K562 (cell line): ENCODE data around the gene CBX4. TPM values are rescaled to one million over a fixed set of nuclear protein-coding genes. Genes with fewer than 3 reads are reported as not detected.

Source experiments
- ATF4 ChIP-seq: fragments of 450-650 bp; formaldehyde crosslinking; IDR thresholded peaks from 2 replicates; pipeline ENCODE4 v1.4.0; 2022; ENCODE audit warnings: mild to moderate bottlenecking, moderate library complexity
- HDAC8 ChIP-seq: fragments of 450-650 bp; IDR thresholded peaks from 2 replicates; pipeline ENCODE4 v1.6.1; 2016; ENCODE audit warnings: mild to moderate bottlenecking, missing genetic modification characterization, moderate library complexity, missing compliant biosample characterization
- JUND ChIP-seq, 2 experiments: IDR thresholded peaks; 2 replicates in 1 of 2; 3 replicates in 1 of 2; pipeline ENCODE4 v1.6.1; 2011; ENCODE audit warnings: borderline replicate concordance in 2 of 2, low read depth in 2 of 2, low read length in 2 of 2, improper control_type of control experiment in 1 of 2, missing biosample characterization in 1 of 2, missing genetic modification characterization in 1 of 2, missing genetic modification reagents in 1 of 2
- KAT2B ChIP-seq: IDR thresholded peaks from one replicate; pipeline ENCODE4 v1.6.1; 2012; ENCODE audit warnings: low read depth, mild to moderate bottlenecking, control low read depth, inconsistent platforms, low read length, moderate library complexity
- MAZ ChIP-seq, 2 experiments: fragments of 450-650 bp in 1 of 2; sonication (generic) in 1 of 2; formaldehyde crosslinking; IDR thresholded peaks in 1 of 2; conservative IDR thresholded peaks in 1 of 2; 2 replicates each; pipeline versions ENCODE4 v1.4.0 to v1.5.0; 2020; ENCODE audit warnings: mild to moderate bottlenecking in 1 of 2, missing genetic modification reagents in 1 of 2
- MBD2 ChIP-seq: sonication (generic); IDR thresholded peaks from 2 replicates; pipeline ENCODE4 v1.6.1; 2016; ENCODE audit warnings: low read depth, borderline replicate concordance
- MLLT1 ChIP-seq, 2 experiments: fragments of 450-650 bp; IDR thresholded peaks; 2 replicates each; pipeline ENCODE4 v1.6.1; 2016
- MYNN ChIP-seq, 2 experiments: sonication (generic); formaldehyde crosslinking in 1 of 2; IDR thresholded peaks; 2 replicates each; pipeline versions ENCODE4 v1.5.0 to v1.6.1; 2016 to 2020; ENCODE audit warnings: antibody characterized with exemption in 1 of 2, missing genetic modification reagents in 1 of 2
- NCOR1 ChIP-seq: fragments of 450-650 bp; IDR thresholded peaks from 2 replicates; pipeline ENCODE4 v1.6.1; 2016; ENCODE audit warnings: mild to moderate bottlenecking, moderate library complexity
- NR2C2 ChIP-seq, 2 experiments: fragments of 200-800 bp in 1 of 2; sonication (Bioruptor generic) in 1 of 2; sonication (generic) in 1 of 2; formaldehyde crosslinking in 1 of 2; IDR thresholded peaks; 2 replicates each; pipeline versions ENCODE4 v1.6.1 to v1.8.0; 2016 to 2022; ENCODE audit warnings: mild to moderate bottlenecking in 1 of 2, missing compliant biosample characterization in 1 of 2, missing genetic modification characterization in 1 of 2, missing genetic modification reagents in 1 of 2
- PHF20 ChIP-seq: fragments of 450-650 bp; IDR thresholded peaks from 2 replicates; pipeline ENCODE4 v1.6.1; 2018; ENCODE audit not compliant: partially characterized antibody
- RAD51 ChIP-seq: fragments of 450-650 bp; IDR thresholded peaks from 2 replicates; pipeline ENCODE4 v1.7.1; 2016; ENCODE audit warnings: low read depth, mild to moderate bottlenecking, borderline replicate concordance
- SRSF7 ChIP-seq: fragments of 200-400 bp; formaldehyde crosslinking; optimal IDR thresholded peaks from 2 replicates; pipeline ENCODE3; 2017; ENCODE audit warnings: mild to moderate bottlenecking, low read depth, low read length
- ZNF134 ChIP-seq: fragments of 250-450 bp; sonication (Bioruptor Pico); conservative IDR thresholded peaks from 2 replicates; pipeline ENCODE4 v1.4.0; 2020
- ZNF277 ChIP-seq: fragments of 250-450 bp; sonication (Bioruptor Pico); IDR thresholded peaks from 2 replicates; pipeline ENCODE4 v1.8.0; 2022; ENCODE audit warnings: inconsistent platforms, mild to moderate bottlenecking, moderate library complexity, borderline replicate concordance
- ZNF395 ChIP-seq: fragments of 200-800 bp; sonication (Bioruptor generic); IDR thresholded peaks from 2 replicates; pipeline ENCODE4 v1.6.1; 2017; ENCODE audit warnings: missing genetic modification characterization, missing compliant biosample characterization
- ZNF551 ChIP-seq: fragments of 250-450 bp; sonication (Bioruptor Pico); IDR thresholded peaks from 2 replicates; pipeline ENCODE4 v1.5.0; 2021; ENCODE audit warnings: mild to moderate bottlenecking, moderate library complexity
- ZNF583 ChIP-seq: fragments of 250-450 bp; sonication (Bioruptor Pico); IDR thresholded peaks from 2 replicates; pipeline ENCODE4 v1.4.0; 2020
- ZNF696 ChIP-seq: fragments of 250-450 bp; sonication (Bioruptor Pico); conservative IDR thresholded peaks from 2 replicates; pipeline ENCODE4 v1.4.0; 2020; ENCODE audit warnings: mild to moderate bottlenecking, moderate library complexity
- ZNF707 ChIP-seq: fragments of 250-450 bp; sonication (Bioruptor Pico); conservative IDR thresholded peaks from 2 replicates; pipeline ENCODE4 v1.8.0; 2022; ENCODE audit warnings: inconsistent platforms, mild to moderate bottlenecking, moderate library complexity
- ZNF830 ChIP-seq: fragments of 250-450 bp; sonication (Bioruptor Pico); IDR thresholded peaks from 2 replicates; pipeline ENCODE4 v1.5.0; 2021; ENCODE audit warnings: mild to moderate bottlenecking
- polyA plus RNA-seq, 8 experiments: library from polyadenylated mRNA; depleted of rRNA in 4 of 8; stranded (reverse) in 5 of 8; unstranded in 3 of 8; fragments of >200 nt; fragmentation: Nextera tagmentation in 2 of 8; fragmentation: Illumina TruSeq in 1 of 8; extraction: Ambion mirVana in 2 of 8; extraction: Trizol in 1 of 8; gene quantifications; 2 replicates each; pipeline versions ENCODE4 v1.2.1 to v1.2.3, GENCODE V29; 2011 to 2014; ENCODE audit warnings: inconsistent platforms in 1 of 8, missing spikeins in 1 of 8
- total RNA-seq, 7 experiments: library from RNA; depleted of rRNA in 6 of 7; stranded (reverse); fragments of >200 nt in 6 of 7; fragmentation: Illumina TruSeq in 2 of 7; extraction: Trizol in 2 of 7; gene quantifications; 2 replicates each; pipeline versions ENCODE4 v1.2.1 to v1.2.3, GENCODE V29; 2011 to 2021; ENCODE audit warnings: low replicate concordance in 1 of 7

The CBX4 gene
- total and polyA plus RNA-seq, 9 of the 15 experiments (the other 6 are each of a cell fraction or from before 2014, with no cell fraction given) = 0.98 to 50.5 (median 10.0) TPM

GRCh38 chr17:79839356-79840268, at the start of gene CBX4 (continued):
- TF ChIP-seq ATF4 (peak; percentile 100), KAT2B (no peak), MBD2 (peak; percentile 16; the same call in 1 of the 2 replicates), ZNF583 (CRISPR knock-in tag) (peak; percentile 68; the same call in 1 of the 2 replicates), MAZ (CRISPR knock-in tag; conservative IDR thresholded peaks at IDR 0.05 in 1 of 2, IDR thresholded peaks at IDR 0.05 in 1 of 2) (peak; percentile 99), ZNF395 (CRISPR knock-in tag) (peak; percentile 68; the same call in 1 of the 2 replicates), ZNF551 (no peak), NCOR1 (peak; percentile 56; the same call in 1 of the 2 replicates), MYNN (IDR thresholded peaks at IDR 0.05) (no peak), MYNN (CRISPR knock-in tag; IDR thresholded peaks at IDR 0.05) (no peak), HDAC8 (tag) (peak; percentile 79), JUND (IDR thresholded peaks at IDR 0.05; ENCODE audit: borderline replicate concordance, low read depth, low read length) (peak; percentile 92), JUND (tag; IDR thresholded peaks at IDR 0.05; ENCODE audit: borderline replicate concordance, low read depth, low read length) (peak; percentile 80; the same call in 2 of the 3 replicates), ZNF696 (no peak), ZNF277 (CRISPR knock-in tag) (no peak), ZNF830 (CRISPR knock-in tag) (peak; percentile 94), SRSF7 (no peak), NR2C2 (CRISPR knock-in tag; IDR thresholded peaks at IDR 0.05) (peak; percentile 56; the same call in 1 of the 2 replicates), NR2C2 (tag; IDR thresholded peaks at IDR 0.05) (peak; percentile 81), PHF20 (peak; percentile 76), MLLT1 (IDR thresholded peaks at IDR 0.05) (no peak), ZNF707 (CRISPR knock-in tag) (no peak), RAD51 (no peak), ZNF134 (no peak; the same call in 1 of the 2 replicates)
